Measurements from ENCODE around the gene PDSS1.
A peak's percentile ranks its signal among the peaks of the same experiment; 100 is the strongest.

DNA sequence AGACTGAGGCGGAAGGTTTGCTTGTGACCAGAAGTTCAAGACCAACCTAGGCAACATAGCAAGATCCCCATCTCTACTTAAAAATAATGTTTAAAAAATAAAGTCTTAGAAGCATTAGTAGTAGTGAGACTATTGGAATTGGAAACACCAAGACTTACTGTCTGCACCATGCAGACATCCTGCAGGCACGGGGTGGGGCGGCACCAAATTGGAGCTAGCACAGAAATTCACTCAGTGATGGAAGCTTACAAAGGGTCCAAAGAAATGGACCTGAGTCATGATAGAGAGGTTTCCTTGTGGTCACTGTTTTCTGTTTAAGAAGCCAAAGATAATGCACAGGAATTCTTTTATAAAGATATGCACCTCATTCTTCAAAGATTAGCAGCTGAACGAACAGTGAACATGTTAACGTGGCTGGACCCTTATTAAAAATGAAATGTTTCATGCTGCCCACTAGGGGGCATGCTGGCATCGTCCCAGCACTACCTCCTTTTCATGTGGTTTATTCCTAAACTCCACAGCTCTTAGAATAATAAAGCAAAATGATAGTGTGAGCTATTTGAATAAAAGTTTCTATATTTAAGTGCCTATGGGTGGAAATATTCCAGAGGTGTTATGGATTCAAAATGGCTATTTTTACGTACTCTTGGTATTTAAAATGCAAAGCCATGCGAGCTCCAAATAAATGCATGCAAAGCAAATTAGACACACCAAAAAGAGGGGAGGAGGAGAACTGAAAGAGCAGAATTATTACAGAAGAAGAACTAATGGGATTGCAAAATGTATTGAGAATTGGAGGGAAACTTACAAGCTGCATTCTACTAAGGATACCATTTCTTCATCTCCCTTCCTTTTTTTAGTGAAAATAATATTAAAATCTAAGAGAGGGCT lies 28.6 kb downstream of the PDSS1 start:
- TF ChIP-seq, protein P1, sequence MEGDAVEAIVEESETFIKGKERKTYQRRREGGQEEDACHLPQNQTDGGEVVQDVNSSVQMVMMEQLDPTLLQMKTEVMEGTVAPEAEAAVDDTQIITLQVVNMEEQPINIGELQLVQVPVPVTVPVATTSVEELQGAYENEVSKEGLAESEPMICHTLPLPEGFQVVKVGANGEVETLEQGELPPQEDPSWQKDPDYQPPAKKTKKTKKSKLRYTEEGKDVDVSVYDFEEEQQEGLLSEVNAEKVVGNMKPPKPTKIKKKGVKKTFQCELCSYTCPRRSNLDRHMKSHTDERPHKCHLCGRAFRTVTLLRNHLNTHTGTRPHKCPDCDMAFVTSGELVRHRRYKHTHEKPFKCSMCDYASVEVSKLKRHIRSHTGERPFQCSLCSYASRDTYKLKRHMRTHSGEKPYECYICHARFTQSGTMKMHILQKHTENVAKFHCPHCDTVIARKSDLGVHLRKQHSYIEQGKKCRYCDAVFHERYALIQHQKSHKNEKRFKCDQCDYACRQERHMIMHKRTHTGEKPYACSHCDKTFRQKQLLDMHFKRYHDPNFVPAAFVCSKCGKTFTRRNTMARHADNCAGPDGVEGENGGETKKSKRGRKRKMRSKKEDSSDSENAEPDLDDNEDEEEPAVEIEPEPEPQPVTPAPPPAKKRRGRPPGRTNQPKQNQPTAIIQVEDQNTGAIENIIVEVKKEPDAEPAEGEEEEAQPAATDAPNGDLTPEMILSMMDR (IDR thresholded peaks at IDR 0.05): peak; percentile 89
- no peak for TF ChIP-seq EZH2phosphoT487 (IDR thresholded peaks at IDR 0.05; ENCODE audit: borderline replicate concordance, low read depth)
- no peak for TF ChIP-seq TCF12 (IDR thresholded peaks at IDR 0.05)
- TF ChIP-seq, protein P2, sequence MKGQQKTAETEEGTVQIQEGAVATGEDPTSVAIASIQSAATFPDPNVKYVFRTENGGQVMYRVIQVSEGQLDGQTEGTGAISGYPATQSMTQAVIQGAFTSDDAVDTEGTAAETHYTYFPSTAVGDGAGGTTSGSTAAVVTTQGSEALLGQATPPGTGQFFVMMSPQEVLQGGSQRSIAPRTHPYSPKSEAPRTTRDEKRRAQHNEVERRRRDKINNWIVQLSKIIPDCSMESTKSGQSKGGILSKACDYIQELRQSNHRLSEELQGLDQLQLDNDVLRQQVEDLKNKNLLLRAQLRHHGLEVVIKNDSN (IDR thresholded peaks at IDR 0.05; ENCODE audit: borderline replicate concordance, low read depth): no peak
- TF ChIP-seq TEAD4 (IDR thresholded peaks at IDR 0.05; ENCODE audit: borderline replicate concordance, insufficient read depth): no peak
- TF ChIP-seq RFX5 (IDR thresholded peaks at IDR 0.05; ENCODE audit: low read length): no peak
- no peak for TF ChIP-seq POLR2AphosphoS5 (IDR thresholded peaks at IDR 0.05; ENCODE audit: low read depth, low read length)
- TF ChIP-seq RAD21 (IDR thresholded peaks at IDR 0.05; ENCODE audit: low read length): peak; percentile 82
- 0 out of 2 replicates have a peak, but pooled peaks have one; percentile 11 for TF ChIP-seq NRF1 (IDR thresholded peaks at IDR 0.05; ENCODE audit: low read depth, low read length)
- no peak for TF ChIP-seq RXRA (IDR thresholded peaks at IDR 0.05; ENCODE audit: borderline replicate concordance, low read depth)
- TF ChIP-seq, protein P3, sequence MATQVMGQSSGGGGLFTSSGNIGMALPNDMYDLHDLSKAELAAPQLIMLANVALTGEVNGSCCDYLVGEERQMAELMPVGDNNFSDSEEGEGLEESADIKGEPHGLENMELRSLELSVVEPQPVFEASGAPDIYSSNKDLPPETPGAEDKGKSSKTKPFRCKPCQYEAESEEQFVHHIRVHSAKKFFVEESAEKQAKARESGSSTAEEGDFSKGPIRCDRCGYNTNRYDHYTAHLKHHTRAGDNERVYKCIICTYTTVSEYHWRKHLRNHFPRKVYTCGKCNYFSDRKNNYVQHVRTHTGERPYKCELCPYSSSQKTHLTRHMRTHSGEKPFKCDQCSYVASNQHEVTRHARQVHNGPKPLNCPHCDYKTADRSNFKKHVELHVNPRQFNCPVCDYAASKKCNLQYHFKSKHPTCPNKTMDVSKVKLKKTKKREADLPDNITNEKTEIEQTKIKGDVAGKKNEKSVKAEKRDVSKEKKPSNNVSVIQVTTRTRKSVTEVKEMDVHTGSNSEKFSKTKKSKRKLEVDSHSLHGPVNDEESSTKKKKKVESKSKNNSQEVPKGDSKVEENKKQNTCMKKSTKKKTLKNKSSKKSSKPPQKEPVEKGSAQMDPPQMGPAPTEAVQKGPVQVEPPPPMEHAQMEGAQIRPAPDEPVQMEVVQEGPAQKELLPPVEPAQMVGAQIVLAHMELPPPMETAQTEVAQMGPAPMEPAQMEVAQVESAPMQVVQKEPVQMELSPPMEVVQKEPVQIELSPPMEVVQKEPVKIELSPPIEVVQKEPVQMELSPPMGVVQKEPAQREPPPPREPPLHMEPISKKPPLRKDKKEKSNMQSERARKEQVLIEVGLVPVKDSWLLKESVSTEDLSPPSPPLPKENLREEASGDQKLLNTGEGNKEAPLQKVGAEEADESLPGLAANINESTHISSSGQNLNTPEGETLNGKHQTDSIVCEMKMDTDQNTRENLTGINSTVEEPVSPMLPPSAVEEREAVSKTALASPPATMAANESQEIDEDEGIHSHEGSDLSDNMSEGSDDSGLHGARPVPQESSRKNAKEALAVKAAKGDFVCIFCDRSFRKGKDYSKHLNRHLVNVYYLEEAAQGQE (IDR thresholded peaks at IDR 0.05; ENCODE audit: low read depth, low read length): no peak

All from SK-N-SH (cell line).